OCI-LY3 (cell line): ENCODE results near the gene SAPCD2.
A peak's percentile ranks its signal among the peaks of the same experiment; 100 is the strongest.

Source experiments
- H2AFZ ChIP-seq: fragments of 200-600, 300-600 bp; shearing (Covaris generic); 2 replicates; pipeline ENCODE4 v1.6.0; 2014; ENCODE audit warnings: antibody characterized with exemption, low read depth, low read length
- H3K27ac ChIP-seq: fragments of 200-600, 300-600 bp; sonication (generic); 2 replicates; pipeline ENCODE4 v1.5.1; 2014; ENCODE audit warnings: mild to moderate bottlenecking, low read length, moderate library complexity, mixed read lengths
- H3K27me3 ChIP-seq: fragments of 200-600, 300-600 bp; sonication (generic); 2 replicates; pipeline ENCODE4 v1.6.1; 2014; ENCODE audit warnings: low read depth, low read length, mixed read lengths
- H3K36me3 ChIP-seq: fragments of 200-600, 300-600 bp; sonication (generic); replicated peaks from 2 replicates; pipeline ENCODE3; 2014; ENCODE audit warnings: low read depth, low read length, mixed read lengths
- H3K4me1 ChIP-seq: fragments of 300-600, 200-600 bp; sonication (generic); 2 replicates; pipeline ENCODE4 v1.6.1; 2014; ENCODE audit warnings: low read length, mixed read lengths
- H3K4me2 ChIP-seq: fragments of 200-600, 300-600 bp; sonication (generic); 2 replicates; pipeline ENCODE4 v1.6.1; 2014; ENCODE audit warnings: low read length, mixed read lengths
- H3K4me3 ChIP-seq: fragments of 300-600, 200-600 bp; sonication (generic); 2 replicates; pipeline ENCODE4 v1.5.1; 2014; ENCODE audit warnings: antibody characterized with exemption, mild to moderate bottlenecking, low read length, moderate library complexity
- H3K79me2 ChIP-seq: fragments of 300-600, 200-600 bp; shearing (Covaris generic); 2 replicates; pipeline ENCODE4 v1.6.1; 2014; ENCODE audit warnings: mild to moderate bottlenecking, low read length, mixed read lengths
- H3K9ac ChIP-seq: fragments of 300-600, 200-600 bp; shearing (Covaris generic); 2 replicates; pipeline ENCODE4 v1.6.0; 2014; ENCODE audit warnings: mild to moderate bottlenecking, low read length, moderate library complexity
- H3K9me3 ChIP-seq: fragments of 200-600, 300-600 bp; shearing (Covaris generic); 2 replicates; pipeline ENCODE4 v1.6.1; 2014; ENCODE audit warnings: low read length, mixed read lengths; ENCODE audit not compliant: insufficient read depth
- H4K20me1 ChIP-seq: fragments of 200-600, 300-600 bp; sonication (generic); 2 replicates; pipeline ENCODE4 v1.6.1; 2016; ENCODE audit warnings: low read length, mixed read lengths; ENCODE audit not compliant: insufficient read depth
- EZH2phosphoT487 ChIP-seq: fragments of 200-600 bp; shearing (Covaris generic); IDR thresholded peaks from 2 replicates; pipeline ENCODE4 v1.6.1; 2018; ENCODE audit warnings: antibody characterized with exemption, mixed run types, low read depth
- TF ChIP-seq, protein P1 (sequence below): fragments of 200-600, 300-600 bp; sonication (generic); IDR thresholded peaks from 2 replicates; pipeline ENCODE4 v1.5.1; 2014; ENCODE audit warnings: antibody characterized with exemption, low read length, low read depth

Gene SAPCD2

DNA sequence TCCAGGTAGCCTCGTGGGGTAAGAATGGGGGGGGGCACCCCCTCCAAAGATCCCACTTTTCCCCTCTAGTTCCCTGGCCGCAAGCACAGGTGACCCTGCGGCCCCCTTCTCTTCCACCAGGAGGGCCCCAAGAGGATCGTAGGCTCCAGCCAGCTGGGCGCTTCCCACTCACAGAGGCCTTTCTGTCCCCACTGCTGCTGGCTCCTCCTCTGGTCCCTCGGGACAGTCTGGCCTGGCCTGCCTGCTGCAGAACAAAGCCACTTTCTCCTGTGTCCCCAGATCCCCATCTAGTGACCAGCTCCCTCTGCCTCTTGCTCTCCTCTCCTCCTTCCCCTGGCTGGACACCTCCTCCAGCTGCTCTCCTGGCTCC is 534 bp upstream of the SAPCD2 start:
- Histone ChIP-seq H2AFZ (peak overlapping the region; percentile 64; the same call in 1 of the 2 replicates), H3K4me3 (peak overlapping the region; percentile 93), H4K20me1 (peaks cover 24% of the 10 kb centered on the region), H3K4me1 (peaks cover 23% of the 10 kb centered on the region), H3K27me3 (no peaks in the 10 kb centered on the region), H3K79me2 (peaks cover 15% of the 10 kb centered on the region), H3K9ac (peak overlapping the region; percentile 95), H3K9me3 (no peaks in the 10 kb centered on the region), H3K4me2 (peak overlapping the region; percentile 96), H3K27ac (peak overlapping the region; percentile 62), H3K36me3 (no peaks in the 10 kb centered on the region)
- no peak for TF ChIP-seq EZH2phosphoT487
- TF ChIP-seq, protein P1, sequence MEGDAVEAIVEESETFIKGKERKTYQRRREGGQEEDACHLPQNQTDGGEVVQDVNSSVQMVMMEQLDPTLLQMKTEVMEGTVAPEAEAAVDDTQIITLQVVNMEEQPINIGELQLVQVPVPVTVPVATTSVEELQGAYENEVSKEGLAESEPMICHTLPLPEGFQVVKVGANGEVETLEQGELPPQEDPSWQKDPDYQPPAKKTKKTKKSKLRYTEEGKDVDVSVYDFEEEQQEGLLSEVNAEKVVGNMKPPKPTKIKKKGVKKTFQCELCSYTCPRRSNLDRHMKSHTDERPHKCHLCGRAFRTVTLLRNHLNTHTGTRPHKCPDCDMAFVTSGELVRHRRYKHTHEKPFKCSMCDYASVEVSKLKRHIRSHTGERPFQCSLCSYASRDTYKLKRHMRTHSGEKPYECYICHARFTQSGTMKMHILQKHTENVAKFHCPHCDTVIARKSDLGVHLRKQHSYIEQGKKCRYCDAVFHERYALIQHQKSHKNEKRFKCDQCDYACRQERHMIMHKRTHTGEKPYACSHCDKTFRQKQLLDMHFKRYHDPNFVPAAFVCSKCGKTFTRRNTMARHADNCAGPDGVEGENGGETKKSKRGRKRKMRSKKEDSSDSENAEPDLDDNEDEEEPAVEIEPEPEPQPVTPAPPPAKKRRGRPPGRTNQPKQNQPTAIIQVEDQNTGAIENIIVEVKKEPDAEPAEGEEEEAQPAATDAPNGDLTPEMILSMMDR: no peak

DNA sequence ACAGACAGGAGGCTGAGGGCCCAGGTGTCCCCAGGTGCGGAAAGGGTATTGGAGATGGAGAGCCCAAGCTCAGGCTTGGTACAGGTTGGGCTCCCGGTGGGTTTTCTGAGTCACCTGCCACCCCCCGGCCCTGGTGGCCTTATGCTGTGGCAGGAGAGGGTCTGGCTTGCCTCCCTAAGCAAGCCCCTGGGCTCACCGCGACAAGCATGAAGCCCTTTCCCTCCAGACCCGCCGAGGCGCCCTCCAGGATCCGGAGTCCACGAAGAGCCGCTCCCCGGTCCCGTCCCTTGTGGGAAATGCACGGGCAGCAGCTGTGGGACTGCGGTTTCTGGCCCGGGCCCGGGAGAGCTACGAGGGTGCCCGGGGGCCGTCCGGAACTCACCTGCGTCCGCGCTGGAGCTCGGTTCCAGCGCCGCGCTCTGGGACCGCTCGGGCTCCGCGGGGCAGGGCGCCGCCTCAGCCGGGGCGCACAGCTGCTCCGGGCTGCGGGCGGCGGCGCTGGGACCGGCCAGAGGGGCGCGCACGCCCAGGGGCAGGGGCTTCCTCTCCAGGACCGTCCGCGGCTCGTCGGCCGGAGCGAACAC is 757 bp downstream of the SAPCD2 start:
- H3K9me3 ChIP-seq: no peaks in the 10 kb centered on the region
- peaks cover 23% of the 10 kb centered on the region for H3K4me1 ChIP-seq
- no peak overlapping the region for H3K27ac ChIP-seq
- H4K20me1 ChIP-seq: peaks cover 26% of the 10 kb centered on the region
- peaks cover 15% of the 10 kb centered on the region for H3K79me2 ChIP-seq
- no peaks in the 10 kb centered on the region for H3K27me3 ChIP-seq
- peak overlapping the region; percentile 93 for H3K4me3 ChIP-seq
- no peaks in the 10 kb centered on the region for H3K36me3 ChIP-seq
- TF ChIP-seq, protein P1: no peak
- TF ChIP-seq EZH2phosphoT487: no peak
- H3K9ac ChIP-seq: peak overlapping the region; percentile 95
- no peak overlapping the region for H2AFZ ChIP-seq
- peak overlapping the region; percentile 97 for H3K4me2 ChIP-seq

DNA sequence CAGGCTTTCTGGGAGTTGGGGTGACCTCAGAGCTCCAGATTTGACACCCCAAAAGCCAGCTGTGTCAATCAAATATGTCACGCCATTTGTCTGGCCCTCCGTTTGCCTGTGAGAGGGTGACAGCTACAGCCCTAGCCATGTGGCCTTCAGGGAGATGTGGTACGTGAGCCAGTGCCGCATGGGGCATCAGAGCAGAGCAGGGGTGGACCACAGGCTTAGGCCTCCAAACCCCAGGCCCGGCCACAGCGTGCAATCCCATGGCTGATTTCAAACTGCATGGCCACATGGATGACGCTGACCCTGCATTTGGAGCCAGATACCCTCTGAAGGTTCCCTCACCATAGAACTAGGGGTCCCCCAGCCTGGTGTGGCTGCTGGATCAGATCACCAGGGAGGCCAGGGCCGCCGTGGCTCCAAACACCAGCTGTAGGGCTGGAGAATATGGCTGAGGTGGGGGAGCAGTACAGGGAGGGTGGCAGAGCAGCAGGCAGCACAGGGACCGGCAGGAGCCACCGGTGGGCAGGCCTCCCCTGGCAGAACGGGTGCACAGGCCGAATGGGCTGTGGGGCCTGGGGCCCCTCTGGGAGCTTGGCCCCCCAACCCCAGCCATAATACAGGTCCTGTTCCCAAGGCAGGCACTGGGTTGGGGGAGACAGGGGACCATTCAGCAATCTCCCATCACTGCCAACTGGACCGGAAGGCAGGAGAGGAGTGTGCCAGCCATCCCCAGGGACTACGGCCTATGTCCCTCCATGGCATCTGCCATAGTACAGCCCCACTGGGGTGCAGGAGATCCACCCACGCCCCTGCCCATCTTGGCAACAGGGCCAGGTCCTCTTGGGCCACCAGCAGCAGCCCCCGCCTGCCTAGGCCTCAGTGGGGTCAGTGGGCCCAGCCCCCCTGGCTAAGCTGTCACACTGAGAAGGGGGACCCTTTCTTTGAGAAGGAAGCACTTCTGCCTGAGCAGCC is 1.5 kb downstream of the SAPCD2 start:
- TF ChIP-seq EZH2phosphoT487: no peak
- TF ChIP-seq, protein P1: no peak
- Histone ChIP-seq H3K27me3 (no peaks in the 10 kb centered on the region), H3K4me1 (peaks cover 23% of the 10 kb centered on the region), H3K79me2 (peaks cover 15% of the 10 kb centered on the region), H2AFZ (no peak overlapping the region), H3K4me2 (peak overlapping the region; percentile 97), H3K4me3 (peak overlapping the region; percentile 93), H3K36me3 (no peaks in the 10 kb centered on the region), H4K20me1 (peaks cover 26% of the 10 kb centered on the region), H3K9ac (peak overlapping the region; percentile 95), H3K9me3 (no peaks in the 10 kb centered on the region), H3K27ac (no peak overlapping the region)

DNA sequence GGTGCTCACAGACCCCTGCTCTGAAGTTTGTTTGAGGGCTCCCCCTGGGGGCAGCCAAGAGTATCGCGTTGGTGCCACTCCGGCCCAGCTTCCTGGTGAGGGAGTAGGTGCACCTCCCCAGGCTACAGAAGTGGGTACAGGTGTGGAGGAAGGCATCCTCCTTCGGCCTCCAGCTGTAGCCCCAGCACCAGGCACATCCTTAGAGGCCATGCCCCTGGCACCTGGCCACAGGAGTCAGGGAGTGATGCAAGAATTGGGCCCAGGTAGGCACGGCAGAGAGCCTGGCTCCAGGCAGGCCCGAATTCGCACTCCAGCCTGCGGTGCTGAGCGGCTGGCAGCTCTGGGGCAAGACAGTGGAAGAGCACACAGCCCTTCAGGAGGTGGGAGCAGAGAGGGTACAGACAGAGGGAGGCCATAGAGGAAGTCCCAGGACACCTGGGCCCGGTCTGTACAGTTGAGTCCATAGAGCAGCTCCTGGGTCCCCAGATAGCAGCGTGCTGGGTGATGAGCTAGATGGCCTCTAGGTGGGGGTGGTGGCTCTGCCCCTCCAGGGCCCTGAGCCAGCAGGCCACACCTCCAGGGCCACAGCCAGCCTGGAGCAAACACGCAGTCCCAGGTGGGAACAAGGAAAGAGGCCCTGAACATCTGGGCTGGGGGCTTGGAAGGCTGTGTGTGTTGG is 2.4 kb downstream of the SAPCD2 start:
- H3K79me2 ChIP-seq: peaks cover 15% of the 10 kb centered on the region
- H3K9me3 ChIP-seq: no peaks in the 10 kb centered on the region
- H3K4me1 ChIP-seq: peaks cover 23% of the 10 kb centered on the region
- peak overlapping the region; percentile 97 for H3K4me2 ChIP-seq
- H3K4me3 ChIP-seq: no peak overlapping the region
- H3K27ac ChIP-seq: no peak overlapping the region
- no peak overlapping the region for H3K9ac ChIP-seq
- no peak for TF ChIP-seq EZH2phosphoT487
- TF ChIP-seq, protein P1: peak; percentile 53
- no peaks in the 10 kb centered on the region for H3K27me3 ChIP-seq
- H4K20me1 ChIP-seq: peaks cover 26% of the 10 kb centered on the region
- no peaks in the 10 kb centered on the region for H3K36me3 ChIP-seq
- no peak overlapping the region for H2AFZ ChIP-seq
